ENCODE measurements around the gene DCDC2. TPM values are rescaled to one million over a fixed set of nuclear protein-coding genes. Genes with fewer than 3 reads are reported as not detected.
A peak's percentile ranks its signal among the peaks of the same experiment; 100 is the strongest.
"Not testable (repeated sequence)": the region's sequence is repeated elsewhere in the genome, so short reads cannot be mapped to it uniquely, and the experiment has no call there.

Gene DCDC2
- total RNA-seq, 2 experiments from 2014 or later, result not detected

DNA sequence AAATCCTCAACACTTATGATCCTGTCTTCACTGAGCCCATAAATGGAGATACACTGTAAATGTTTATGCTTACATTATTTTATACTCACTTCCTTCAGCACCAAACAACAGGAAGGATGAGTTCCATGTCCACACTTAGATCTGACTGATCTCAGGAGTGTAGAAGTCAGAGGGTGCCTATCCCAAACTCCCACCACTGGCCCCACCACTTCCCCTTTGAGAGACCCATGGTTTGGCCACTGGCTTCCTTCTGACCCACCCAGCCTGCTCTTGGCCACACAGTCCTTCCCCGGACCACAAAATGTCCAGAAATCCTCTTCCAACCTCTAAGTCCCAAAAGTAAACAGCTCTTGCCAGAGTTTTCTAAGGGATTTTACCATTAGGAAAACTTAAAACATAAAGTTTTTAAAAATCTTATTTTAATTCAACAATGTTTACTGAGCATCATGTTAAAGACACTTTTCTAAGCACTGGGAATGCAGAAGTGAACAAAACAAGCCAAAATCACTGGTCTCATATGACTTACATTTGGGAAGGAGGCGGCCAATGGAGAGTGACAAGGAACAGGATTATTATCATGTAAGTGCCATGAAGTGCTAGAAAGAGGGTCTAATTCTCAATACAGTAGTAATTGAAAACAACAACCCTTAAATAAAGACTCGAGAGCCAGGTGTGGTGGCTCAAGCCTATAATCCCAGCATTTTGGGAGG lies 128.0 kb downstream of the DCDC2 start:
- Mint-ChIP-seq H3K4me1 (no peaks in the 10 kb centered on the region), H3K4me3 (no peak overlapping the region), H3K27ac (no peak overlapping the region), H3K27me3 (peaks cover 18% of the 10 kb centered on the region), H3K36me3 (ENCODE audit: low read depth) (no peaks in the 10 kb centered on the region), H3K9me3 (no peaks in the 10 kb centered on the region)
- DNase-seq, result no peak
- ChIA-PET POLR2A (no interaction called here), CTCF (interaction anchor here (0.9 kb wide), 1 partner anchor 8 kb away, joined by 3 read pairs; no protein-coding TSS in a partner anchor)

DNA sequence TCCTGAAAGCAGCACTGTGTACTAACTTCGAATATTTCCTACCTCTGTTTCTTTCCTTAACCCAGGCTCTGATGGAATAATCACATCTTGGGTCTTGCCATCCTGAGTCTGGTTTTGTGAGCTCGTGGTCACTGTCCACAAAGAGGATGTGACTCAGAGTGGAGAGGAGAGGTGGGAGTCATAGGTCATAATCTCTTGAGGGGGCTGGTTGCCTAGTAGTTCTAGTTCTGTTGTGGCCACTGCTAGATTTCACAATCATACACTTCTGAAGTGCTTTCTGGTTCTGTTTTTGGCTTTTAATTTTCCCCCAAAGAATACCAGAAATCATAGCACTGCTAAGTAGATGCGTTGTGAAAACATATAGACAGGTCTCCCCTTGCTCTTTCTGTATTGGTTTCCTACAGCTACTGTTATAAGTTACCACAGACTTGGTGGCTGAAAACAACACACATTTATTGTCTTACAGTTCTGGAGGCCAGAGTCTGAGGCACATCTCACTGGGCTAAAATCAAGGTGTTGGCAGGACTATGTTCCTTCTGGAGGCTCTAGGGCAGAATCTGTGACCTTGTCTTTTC lies 129.1 kb downstream of the DCDC2 start:
- Mint-ChIP-seq H3K27ac (no peak overlapping the region), H3K27me3 (peaks cover 14% of the 10 kb centered on the region), H3K4me1 (no peaks in the 10 kb centered on the region), H3K4me3 (no peak overlapping the region), H3K36me3 (ENCODE audit: low read depth) (no peaks in the 10 kb centered on the region), H3K9me3 (no peaks in the 10 kb centered on the region)
- no peak for DNase-seq
- POLR2A ChIA-PET, result no interaction called here
- CTCF ChIA-PET, result no interaction called here

DNA sequence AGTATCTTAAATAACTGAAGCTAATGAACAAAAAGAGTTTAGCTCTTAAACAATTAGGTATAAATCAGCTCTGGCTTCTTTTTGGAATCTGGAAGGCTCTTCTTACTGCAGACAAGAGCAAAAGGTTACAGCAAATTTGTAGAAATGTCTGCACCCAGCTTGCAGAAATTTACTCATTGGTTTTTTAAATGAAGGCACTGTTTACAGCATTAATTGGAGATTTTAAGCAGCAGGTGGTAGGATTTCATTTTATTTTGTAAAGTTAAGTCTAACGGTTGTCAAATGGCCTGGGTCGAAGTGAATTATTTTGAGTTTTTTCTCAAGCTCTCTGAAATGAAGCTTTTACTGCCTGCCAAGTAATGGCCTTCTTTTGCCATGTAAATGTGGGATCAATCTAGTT lies 129.7 kb downstream of the DCDC2 start:
- Mint-ChIP-seq H3K36me3 (ENCODE audit: low read depth) (no peaks in the 10 kb centered on the region), H3K9me3 (no peaks in the 10 kb centered on the region), H3K27ac (no peak overlapping the region), H3K4me3 (no peak overlapping the region), H3K4me1 (no peaks in the 10 kb centered on the region), H3K27me3 (peaks cover 14% of the 10 kb centered on the region)
- DNase-seq, result no peak
- CTCF ChIA-PET, result no interaction called here
- POLR2A ChIA-PET, result no interaction called here

- no peak for DNase-seq
- H3K36me3 Mint-ChIP-seq (ENCODE audit: low read depth), result no peaks in the 10 kb centered on the region
- H3K27me3 Mint-ChIP-seq, result peaks cover 14% of the 10 kb centered on the region
- H3K4me3 Mint-ChIP-seq, result no peak overlapping the region
- no peak overlapping the region for H3K27ac Mint-ChIP-seq
- no peaks in the 10 kb centered on the region for H3K9me3 Mint-ChIP-seq
- POLR2A ChIA-PET, result no interaction called here
- H3K4me1 Mint-ChIP-seq, result no peaks in the 10 kb centered on the region
- CTCF ChIA-PET, result no interaction called here
Measured at GRCh38 chr6:24227556-24227955, 130.3 kb downstream of the DCDC2 start.

DNA sequence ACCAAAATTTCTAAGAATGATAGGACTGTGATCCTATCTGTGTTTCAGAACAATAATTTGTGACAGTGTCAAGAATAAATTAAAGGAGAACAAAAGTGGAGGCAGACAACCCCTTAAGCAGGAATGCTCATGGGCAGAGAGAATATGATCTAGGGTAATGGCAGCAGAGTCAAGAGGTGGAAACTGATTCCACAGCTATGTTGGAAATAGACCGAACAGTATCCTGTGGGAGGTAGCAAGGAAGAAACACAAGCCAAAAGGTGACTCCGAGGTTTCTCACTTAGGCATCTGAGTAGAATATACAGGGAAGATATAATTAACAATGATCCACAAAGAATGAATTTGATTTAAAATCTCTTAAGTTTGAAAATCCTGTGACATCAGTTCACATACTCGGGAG lies 131.3 kb downstream of the DCDC2 start:
- Mint-ChIP-seq H3K36me3 (ENCODE audit: low read depth) (no peaks in the 10 kb centered on the region), H3K27me3 (peaks cover 18% of the 10 kb centered on the region), H3K4me1 (no peaks in the 10 kb centered on the region), H3K27ac (no peak overlapping the region), H3K4me3 (no peak overlapping the region), H3K9me3 (no peaks in the 10 kb centered on the region)
- ChIA-PET CTCF (no interaction called here), POLR2A (no interaction called here)
- DNase-seq, result no peak

DNA sequence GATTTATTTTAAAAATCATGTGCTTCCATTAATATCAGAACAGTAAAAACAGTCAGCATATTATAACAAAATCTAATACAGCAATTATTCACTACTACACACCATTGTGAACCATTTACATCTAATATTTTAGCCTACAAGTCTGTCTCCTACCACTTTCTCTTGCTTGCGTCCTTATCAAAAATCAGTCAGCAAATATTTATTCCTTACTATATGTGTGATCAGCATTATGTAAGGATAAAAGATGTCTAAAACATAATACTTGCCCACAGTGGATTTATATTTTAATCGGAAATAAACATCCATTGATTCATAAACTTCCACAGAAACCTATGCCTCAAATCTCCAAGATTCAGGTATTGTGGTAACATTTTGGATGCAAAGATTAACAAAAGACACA lies 132.0 kb downstream of the DCDC2 start:
- H3K27ac Mint-ChIP-seq, result no peak overlapping the region
- CTCF ChIA-PET, result no interaction called here
- no peaks in the 10 kb centered on the region for H3K36me3 Mint-ChIP-seq (ENCODE audit: low read depth)
- POLR2A ChIA-PET, result no interaction called here
- no peak for DNase-seq
- H3K4me3 Mint-ChIP-seq, result no peak overlapping the region
- H3K4me1 Mint-ChIP-seq, result no peaks in the 10 kb centered on the region
- no peaks in the 10 kb centered on the region for H3K9me3 Mint-ChIP-seq
- peaks cover 18% of the 10 kb centered on the region for H3K27me3 Mint-ChIP-seq

DNA sequence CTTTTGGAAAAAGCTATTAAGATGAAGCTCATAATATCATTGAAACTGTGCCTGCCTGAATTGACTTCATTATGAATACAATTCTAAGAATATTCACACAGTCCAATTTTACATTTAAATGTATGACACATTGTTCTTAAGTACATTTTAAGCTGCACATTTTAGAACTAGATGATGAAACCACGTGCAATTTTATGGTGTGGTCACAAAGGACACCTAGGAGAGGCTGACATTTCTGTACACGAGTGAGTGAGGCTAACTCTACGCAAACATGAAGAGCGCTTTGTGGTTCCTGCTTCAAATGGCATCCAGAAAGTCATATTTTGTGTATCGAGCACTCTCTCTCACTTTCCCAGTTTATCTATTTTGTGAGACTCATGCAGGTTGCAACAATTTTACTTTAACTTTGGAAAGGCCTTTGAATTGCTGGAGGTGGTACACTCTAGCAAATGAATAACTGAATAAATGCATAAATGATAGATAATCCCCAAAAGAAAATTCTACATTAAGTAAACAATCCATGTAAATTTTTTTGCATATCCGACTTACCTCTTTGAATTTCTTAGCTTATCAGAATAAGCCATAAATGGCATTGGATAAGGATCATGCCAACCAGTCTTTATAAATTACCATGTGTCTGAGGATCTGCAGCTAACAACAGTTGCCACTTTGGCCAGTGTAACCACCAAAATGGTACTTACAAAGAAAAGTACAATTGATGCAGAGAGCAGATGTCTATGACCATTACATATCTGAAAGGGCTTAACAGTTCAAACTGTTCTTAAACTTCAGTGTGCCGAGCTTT lies 134.5 kb downstream of the DCDC2 start:
- CTCF ChIA-PET, result no interaction called here
- Mint-ChIP-seq H3K36me3 (ENCODE audit: low read depth) (no peaks in the 10 kb centered on the region), H3K4me1 (no peaks in the 10 kb centered on the region), H3K4me3 (no peak overlapping the region), H3K27me3 (peaks cover 18% of the 10 kb centered on the region), H3K9me3 (no peaks in the 10 kb centered on the region), H3K27ac (no peak overlapping the region)
- POLR2A ChIA-PET, result no interaction called here
- DNase-seq, result no peak

DNA sequence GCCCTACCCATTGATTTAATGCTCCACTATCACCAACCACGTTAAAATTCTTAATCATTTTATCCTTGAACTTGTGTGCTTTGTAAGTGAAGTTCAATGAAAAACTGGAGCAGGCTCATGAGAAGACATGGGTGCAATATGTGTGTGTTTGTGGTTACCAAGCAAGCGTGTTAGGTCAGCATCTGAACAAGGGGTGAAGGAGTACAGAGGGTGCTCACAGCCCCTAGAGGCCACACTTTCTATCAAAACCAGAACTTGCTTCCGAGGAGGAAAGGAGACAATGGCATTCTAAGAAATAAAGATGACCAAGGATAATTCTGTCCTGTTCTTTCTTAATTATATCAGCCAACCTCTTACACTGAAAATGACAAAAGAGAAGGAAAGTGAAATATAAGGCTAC lies 138.2 kb downstream of the DCDC2 start:
- Mint-ChIP-seq H3K36me3 (ENCODE audit: low read depth) (no peaks in the 10 kb centered on the region), H3K9me3 (no peaks in the 10 kb centered on the region), H3K4me1 (no peaks in the 10 kb centered on the region), H3K4me3 (no peak overlapping the region), H3K27ac (no peak overlapping the region), H3K27me3 (peaks cover 6% of the 10 kb centered on the region)
- DNase-seq, result no peak
- POLR2A ChIA-PET, result no interaction called here
- CTCF ChIA-PET, result no interaction called here

- POLR2A ChIA-PET, result no interaction called here
- no peaks in the 10 kb centered on the region for H3K4me1 Mint-ChIP-seq
- H3K4me3 Mint-ChIP-seq, result no peak overlapping the region
- no peaks in the 10 kb centered on the region for H3K36me3 Mint-ChIP-seq (ENCODE audit: low read depth)
- CTCF ChIA-PET, result no interaction called here
- no peak overlapping the region for H3K27ac Mint-ChIP-seq
- peaks cover 2% of the 10 kb centered on the region for H3K27me3 Mint-ChIP-seq
- H3K9me3 Mint-ChIP-seq, result no peaks in the 10 kb centered on the region
- no peak for DNase-seq
Measured at GRCh38 chr6:24214984-24215383, 142.9 kb downstream of the DCDC2 start.

DNA sequence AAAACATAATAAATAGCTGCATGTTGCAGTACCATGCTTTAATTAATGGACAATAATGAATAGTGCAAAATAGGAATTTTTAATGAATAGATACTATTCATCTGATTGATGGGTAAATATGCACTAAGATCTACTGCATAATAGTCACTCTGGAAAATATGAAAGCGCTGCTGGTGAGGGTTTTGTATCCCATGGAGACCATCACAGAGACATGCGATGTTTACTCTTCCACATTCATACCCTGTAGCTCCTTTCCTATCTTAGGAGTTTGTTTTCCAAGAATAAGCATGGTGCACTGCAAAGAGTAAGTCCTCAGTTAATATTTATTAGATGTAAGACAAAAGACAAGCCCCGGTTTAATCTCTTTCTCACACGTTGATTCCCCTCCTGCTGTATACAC lies 150.4 kb downstream of the DCDC2 start:
- POLR2A ChIA-PET, result no interaction called here
- no peaks in the 10 kb centered on the region for H3K4me1 Mint-ChIP-seq
- H3K9me3 Mint-ChIP-seq, result no peaks in the 10 kb centered on the region
- no peaks in the 10 kb centered on the region for H3K36me3 Mint-ChIP-seq (ENCODE audit: low read depth)
- no peak for DNase-seq
- H3K27me3 Mint-ChIP-seq, result no peaks in the 10 kb centered on the region
- no peak overlapping the region for H3K4me3 Mint-ChIP-seq
- no peak overlapping the region for H3K27ac Mint-ChIP-seq
- CTCF ChIA-PET, result no interaction called here

DNA sequence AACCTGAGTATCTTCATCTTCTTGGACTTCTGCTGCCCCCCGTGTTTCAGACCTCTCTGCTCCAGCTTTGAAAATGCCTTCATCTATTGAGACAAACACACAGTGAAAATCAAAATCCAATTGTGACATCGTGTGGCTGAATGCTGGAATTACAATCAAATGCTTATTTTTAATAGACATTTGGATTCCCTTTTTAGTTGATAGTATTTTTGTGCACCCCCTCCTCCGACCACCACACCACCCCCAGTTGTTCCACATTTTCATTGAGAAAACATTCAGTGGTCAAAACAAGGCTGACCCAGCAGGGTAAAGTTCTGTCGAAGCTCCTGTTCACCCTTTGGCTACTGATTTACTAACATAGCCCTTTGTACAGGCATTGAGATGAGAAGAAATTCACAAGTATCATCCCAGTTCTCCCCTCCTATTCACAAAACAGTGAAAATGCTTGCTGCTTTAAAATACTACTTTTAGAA lies 152.8 kb downstream of the DCDC2 start:
- Mint-ChIP-seq H3K4me3 (no peak overlapping the region), H3K27ac (no peak overlapping the region), H3K9me3 (no peaks in the 10 kb centered on the region), H3K36me3 (ENCODE audit: low read depth) (no peaks in the 10 kb centered on the region), H3K4me1 (no peaks in the 10 kb centered on the region), H3K27me3 (peaks cover 6% of the 10 kb centered on the region)
- ChIA-PET POLR2A (no interaction called here), CTCF (interaction anchor here (0.6 kb wide), 1 partner anchor 595 kb away, joined by 4 read pairs; no protein-coding TSS in a partner anchor)
- peak; percentile 36 for DNase-seq

DNA sequence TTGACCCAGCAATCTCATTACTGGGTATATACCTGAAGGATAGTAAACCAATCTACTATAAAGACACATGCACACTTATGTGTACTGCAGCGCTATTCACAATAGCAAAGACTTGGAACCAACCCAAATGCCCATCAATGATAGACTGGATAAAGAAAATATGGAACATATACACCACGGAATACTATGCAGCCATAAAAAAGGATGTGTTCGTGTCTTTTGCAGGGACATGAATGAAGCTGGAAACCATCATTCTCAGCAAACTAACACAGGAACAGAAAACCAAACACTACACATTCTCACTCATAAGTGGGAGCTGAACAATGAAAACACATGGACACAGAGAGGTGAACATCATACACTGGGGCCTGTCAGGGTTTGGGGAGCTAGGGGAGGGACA lies 153.7 kb downstream of the DCDC2 start:
- H3K27ac Mint-ChIP-seq; H3K27me3 Mint-ChIP-seq; H3K4me3 Mint-ChIP-seq; H3K9me3 Mint-ChIP-seq; H3K36me3 Mint-ChIP-seq (ENCODE audit: low read depth); DNase-seq; H3K4me1 Mint-ChIP-seq; CTCF ChIA-PET; POLR2A ChIA-PET: not testable (repeated sequence)

GRCh38 chr6:24197892-24198291 lies 160.0 kb downstream of the DCDC2 start:
- Mint-ChIP-seq H3K36me3 (ENCODE audit: low read depth) (no peaks in the 10 kb centered on the region), H3K9me3 (no peaks in the 10 kb centered on the region), H3K27me3 (peaks cover 11% of the 10 kb centered on the region), H3K4me1 (no peaks in the 10 kb centered on the region), H3K27ac (no peak overlapping the region), H3K4me3 (no peak overlapping the region)
- POLR2A ChIA-PET, result no interaction called here
- DNase-seq, result no peak
- CTCF ChIA-PET, result interaction anchor here (0.6 kb wide), 1 partner anchor 1463 kb away, joined by 3 read pairs; no protein-coding TSS in a partner anchor
